ENCODE measurements around the gene SORBS1.

- TF ChIP-seq CTCF (IDR thresholded peaks at IDR 0.05; ENCODE audit: low read depth, low read length, missing input control): no peak
- no peak for TF ChIP-seq MAX (IDR thresholded peaks at IDR 0.05)
- TF ChIP-seq JUND (IDR thresholded peaks at IDR 0.05): no peak
- no peak for TF ChIP-seq GABPA (IDR thresholded peaks at IDR 0.05 in 1 of 2, conservative IDR thresholded peaks at IDR 0.05 in 1 of 2)
- TF ChIP-seq REST (IDR thresholded peaks at IDR 0.05): no peak
- TF ChIP-seq TAF1 (conservative IDR thresholded peaks at IDR 0.05): no peak
- TF ChIP-seq HNF4G (IDR thresholded peaks at IDR 0.05): no peak
- no peak for TF ChIP-seq YY1 (IDR thresholded peaks at IDR 0.05)
- TF ChIP-seq SP1 (IDR thresholded peaks at IDR 0.05): no peak
- TF ChIP-seq EGR1 (IDR thresholded peaks at IDR 0.05; ENCODE audit: low read depth in 2 of 2): no peak
- no peak for TF ChIP-seq ATF3 (IDR thresholded peaks at IDR 0.05)
Measured at GRCh38 chr10:95278061-95278988, 282.8 kb downstream of the SORBS1 start.

Data from liver (tissue), 3 donors.